DOHH2 (cell line): ENCODE data around the gene RAB17.

Source experiments
- H3F3A ChIP-seq: fragments of 200-600 bp; sonication (generic), shearing (Covaris generic); 2 replicates; pipeline ENCODE4 v1.6.0; 2016; ENCODE audit warnings: antibody characterized with exemption, mild to moderate bottlenecking; ENCODE audit not compliant: control insufficient read depth, insufficient read depth
- H3K27ac ChIP-seq: fragments of 200-600 bp; sonication (generic); 2 replicates; pipeline ENCODE4 v1.5.1; 2014; ENCODE audit warnings: low read depth, mild to moderate bottlenecking, low read length, moderate library complexity
- H3K27me3 ChIP-seq: fragments of 200-600 bp; sonication (generic); 2 replicates; pipeline ENCODE4 v1.6.1; 2014; ENCODE audit warnings: mild to moderate bottlenecking, low read length, mixed read lengths; ENCODE audit not compliant: control insufficient read depth
- H3K36me3 ChIP-seq: fragments of 200-600 bp; sonication (generic); 2 replicates; pipeline ENCODE4 v1.6.1; 2014; ENCODE audit warnings: mild to moderate bottlenecking, low read length, moderate library complexity, mixed read lengths; ENCODE audit not compliant: control insufficient read depth
- H3K4me1 ChIP-seq: fragments of 200-600 bp; sonication (generic); 2 replicates; pipeline ENCODE4 v1.6.1; 2014; ENCODE audit warnings: mild to moderate bottlenecking, low read length, mixed read lengths; ENCODE audit not compliant: control insufficient read depth
- H3K4me2 ChIP-seq: fragments of 200-600 bp; sonication (generic); 2 replicates; pipeline ENCODE4 v1.6.0; 2014; ENCODE audit warnings: mild to moderate bottlenecking, low read length, moderate library complexity
- H3K4me3 ChIP-seq: fragments of 200-600 bp; sonication (generic); 2 replicates; pipeline ENCODE4 v1.5.1; 2014; ENCODE audit warnings: mild to moderate bottlenecking, low read length, mixed read lengths
- H3K79me2 ChIP-seq: fragments of 200-600 bp; sonication (generic); 2 replicates; pipeline ENCODE4 v1.6.1; 2014; ENCODE audit warnings: mild to moderate bottlenecking, low read length, mixed read lengths; ENCODE audit not compliant: control insufficient read depth
- H3K9me2 ChIP-seq: fragments of 200-600 bp; sonication (generic); replicated peaks from 2 replicates; pipeline ENCODE4 v1.6.1; 2014; ENCODE audit warnings: mild to moderate bottlenecking, low read length, mixed read lengths; ENCODE audit not compliant: control insufficient read depth
- H3K9me3 ChIP-seq: fragments of 200-600 bp; sonication (generic); 2 replicates; pipeline ENCODE4 v1.6.1; 2014; ENCODE audit warnings: antibody characterized with exemption, low read length, mixed read lengths; ENCODE audit not compliant: control insufficient read depth, insufficient read depth
- H4K20me1 ChIP-seq: fragments of 200-600 bp; sonication (generic); 2 replicates; pipeline ENCODE4 v1.6.0; 2014; ENCODE audit warnings: low read depth, mild to moderate bottlenecking, antibody characterized with exemption, low read length, moderate library complexity; ENCODE audit not compliant: control insufficient read depth, insufficient read depth
- CTCF ChIP-seq: fragments of 200-600 bp; sonication (generic); IDR thresholded peaks from one replicate; pipeline ENCODE4 v1.5.1; 2014; ENCODE audit warnings: antibody characterized with exemption, mild to moderate bottlenecking, low read depth, low read length; ENCODE audit not compliant: poor library complexity, severe bottlenecking
- EZH2phosphoT487 ChIP-seq: fragments of 200-600 bp; sonication (generic); IDR thresholded peaks from 2 replicates; pipeline ENCODE4 v1.6.1; 2017; ENCODE audit warnings: borderline replicate concordance, mild to moderate bottlenecking, antibody characterized with exemption, low read length, moderate library complexity, mixed read lengths

Gene RAB17

GRCh38 chr2:237535385-237536082, 55.0 kb downstream of the RAB17 start:
- peaks cover 9% of the 10 kb centered on the region for H3K4me1 ChIP-seq
- H3K9me3 ChIP-seq: no peaks in the 10 kb centered on the region
- no peaks in the 10 kb centered on the region for H3K27me3 ChIP-seq
- no peaks in the 10 kb centered on the region for H3K79me2 ChIP-seq
- no peaks in the 10 kb centered on the region for H3F3A ChIP-seq
- no peak overlapping the region for H3K4me2 ChIP-seq
- no peak overlapping the region for H3K4me3 ChIP-seq
- no peaks in the 10 kb centered on the region for H3K36me3 ChIP-seq
- H3K27ac ChIP-seq: no peak overlapping the region
- TF ChIP-seq CTCF: no peak
- no peak for TF ChIP-seq EZH2phosphoT487
- H4K20me1 ChIP-seq: no peaks in the 10 kb centered on the region
- no peaks in the 10 kb centered on the region for H3K9me2 ChIP-seq

GRCh38 chr2:237534380-237534779, 56.2 kb downstream of the RAB17 start:
- no peaks in the 10 kb centered on the region for H3K79me2 ChIP-seq
- H3K4me2 ChIP-seq: no peak overlapping the region
- no peaks in the 10 kb centered on the region for H3K36me3 ChIP-seq
- H3K4me1 ChIP-seq: peaks cover 20% of the 10 kb centered on the region
- H3K27ac ChIP-seq: no peak overlapping the region
- no peaks in the 10 kb centered on the region for H4K20me1 ChIP-seq
- H3K9me2 ChIP-seq: no peaks in the 10 kb centered on the region
- no peaks in the 10 kb centered on the region for H3F3A ChIP-seq
- no peak for TF ChIP-seq EZH2phosphoT487
- no peak for TF ChIP-seq CTCF
- H3K4me3 ChIP-seq: no peak overlapping the region
- no peaks in the 10 kb centered on the region for H3K9me3 ChIP-seq
- no peaks in the 10 kb centered on the region for H3K27me3 ChIP-seq

GRCh38 chr2:237533668-237534161, 56.8 kb downstream of the RAB17 start:
- Histone ChIP-seq H3K27me3 (no peaks in the 10 kb centered on the region), H4K20me1 (no peaks in the 10 kb centered on the region), H3K4me2 (no peak overlapping the region), H3K9me3 (no peaks in the 10 kb centered on the region), H3K4me3 (no peak overlapping the region), H3K27ac (no peak overlapping the region), H3F3A (no peaks in the 10 kb centered on the region), H3K79me2 (no peaks in the 10 kb centered on the region), H3K36me3 (no peaks in the 10 kb centered on the region), H3K9me2 (no peaks in the 10 kb centered on the region), H3K4me1 (peaks cover 25% of the 10 kb centered on the region)
- TF ChIP-seq EZH2phosphoT487 (no peak), CTCF (no peak)
